Activated CD8-positive, alpha-beta memory T cell treated with anti-CD3 and anti-CD28 coated beads, Interleukin-2, amount 10 ng/mL, durations not matched to agents 7 days and 5 days (primary cell): ENCODE measurements around the gene VIP. TPM values are rescaled to one million over a fixed set of nuclear protein-coding genes. Genes with fewer than 3 reads are reported as not detected.

Experiments used
- ATAC-seq: fragments of 150-1000 bp; cut with Tn5 transposase; one replicate; pipeline ENCODE4 v1.10.0; 2021; ENCODE audit warnings: moderate library complexity
- CTCF ChIA-PET: fragments of 350-600 bp; sonication (Branson Sonifier 250); formaldehyde crosslinking; loops from one replicate; lab custom pipeline; 2021; ENCODE audit warnings: antibody characterized with exemption; lab: Charles Lee
- DNase-seq: peaks from one replicate; pipeline ENCODE4 v3.0.0-alpha.2; 2020
- H3K27ac Mint-ChIP-seq: one replicate; pipeline ENCODE4 v1.8.0; 2021; ENCODE audit warnings: mild to moderate bottlenecking, mixed read lengths
- H3K27me3 Mint-ChIP-seq: one replicate; pipeline ENCODE4 v1.8.0; 2021; ENCODE audit warnings: mixed read lengths
- H3K36me3 Mint-ChIP-seq: one replicate; pipeline ENCODE4 v1.8.0; 2021; ENCODE audit warnings: mild to moderate bottlenecking, mixed read lengths
- H3K4me1 Mint-ChIP-seq: one replicate; pipeline ENCODE4 v1.8.0; 2021; ENCODE audit warnings: mixed read lengths
- H3K4me3 Mint-ChIP-seq: one replicate; pipeline ENCODE4 v1.8.0; 2021; ENCODE audit warnings: mild to moderate bottlenecking, moderate library complexity, mixed read lengths
- H3K9me3 Mint-ChIP-seq: one replicate; pipeline ENCODE4 v1.8.0; 2022; ENCODE audit warnings: low read depth, mixed read lengths
- total RNA-seq, 2 experiments: library from RNA; stranded (reverse); gene quantifications; one replicate each; pipeline ENCODE4 v1.2.3, GENCODE V29; 2021

Gene VIP
- total RNA-seq, 2 experiments from 2014 or later = not detected

GRCh38 chr6:152745509-152746171 is 5.0 kb upstream of the VIP start:
- Mint-ChIP-seq H3K4me1 (no peaks in the 10 kb centered on the region), H3K27ac (no peak overlapping the region), H3K4me3 (no peak overlapping the region), H3K9me3 (no peaks in the 10 kb centered on the region), H3K36me3 (no peaks in the 10 kb centered on the region), H3K27me3 (no peaks in the 10 kb centered on the region)
- CTCF ChIA-PET = no interaction called here
- DNase-seq = no peak
- ATAC-seq = no peak

- no peaks in the 10 kb centered on the region for H3K36me3 Mint-ChIP-seq
- H3K27ac Mint-ChIP-seq = no peak overlapping the region
- H3K4me3 Mint-ChIP-seq = no peak overlapping the region
- no peaks in the 10 kb centered on the region for H3K27me3 Mint-ChIP-seq
- ATAC-seq = no peak
- CTCF ChIA-PET = no interaction called here
- no peak for DNase-seq
- no peaks in the 10 kb centered on the region for H3K9me3 Mint-ChIP-seq
- no peaks in the 10 kb centered on the region for H3K4me1 Mint-ChIP-seq
Observed at GRCh38 chr6:152746172-152746553, 4.4 kb upstream of the VIP start.

GRCh38 chr6:152748843-152749242 is 1.8 kb upstream of the VIP start:
- CTCF ChIA-PET = interaction anchor here (2.5 kb wide), 1 partner anchor 199 kb away, joined by 5 read pairs; no protein-coding TSS in a partner anchor
- ATAC-seq = no peak

GRCh38 chr6:152749336-152749735 is 1.3 kb upstream of the VIP start:
- Mint-ChIP-seq H3K4me3 (no peak overlapping the region), H3K36me3 (no peaks in the 10 kb centered on the region), H3K27me3 (no peaks in the 10 kb centered on the region), H3K4me1 (no peaks in the 10 kb centered on the region), H3K27ac (no peak overlapping the region), H3K9me3 (no peaks in the 10 kb centered on the region)
- ATAC-seq (no peak), DNase-seq (no peak)
- CTCF ChIA-PET = interaction anchor here (2.5 kb wide), 1 partner anchor 199 kb away, joined by 5 read pairs; no protein-coding TSS in a partner anchor

More at GRCh38 chr6:152748843-152749242, 1.8 kb upstream of the VIP start:
- H3K9me3 Mint-ChIP-seq = no peaks in the 10 kb centered on the region
- no peaks in the 10 kb centered on the region for H3K27me3 Mint-ChIP-seq
- no peaks in the 10 kb centered on the region for H3K36me3 Mint-ChIP-seq
- no peak for DNase-seq
- no peak overlapping the region for H3K27ac Mint-ChIP-seq
- H3K4me3 Mint-ChIP-seq = no peak overlapping the region
- no peaks in the 10 kb centered on the region for H3K4me1 Mint-ChIP-seq

- Mint-ChIP-seq H3K27me3 (no peaks in the 10 kb centered on the region), H3K4me3 (no peak overlapping the region), H3K36me3 (no peaks in the 10 kb centered on the region), H3K9me3 (no peaks in the 10 kb centered on the region), H3K27ac (no peak overlapping the region), H3K4me1 (no peaks in the 10 kb centered on the region)
- no peak for DNase-seq
- CTCF ChIA-PET = no interaction called here
- ATAC-seq = no peak
Observed at GRCh38 chr6:152765331-152765730, 14.7 kb downstream of the VIP start.

- H3K4me3 Mint-ChIP-seq = no peak overlapping the region
- no peaks in the 10 kb centered on the region for H3K27me3 Mint-ChIP-seq
- no peaks in the 10 kb centered on the region for H3K9me3 Mint-ChIP-seq
- H3K27ac Mint-ChIP-seq = no peak overlapping the region
- no peaks in the 10 kb centered on the region for H3K4me1 Mint-ChIP-seq
- ATAC-seq (no peak), DNase-seq (no peak)
- no peaks in the 10 kb centered on the region for H3K36me3 Mint-ChIP-seq
- CTCF ChIA-PET = no interaction called here
Observed at GRCh38 chr6:152769159-152769558, 18.6 kb downstream of the VIP start.

GRCh38 chr6:152769993-152770392 is 19.4 kb downstream of the VIP start:
- no peaks in the 10 kb centered on the region for H3K27me3 Mint-ChIP-seq
- no peaks in the 10 kb centered on the region for H3K36me3 Mint-ChIP-seq
- H3K9me3 Mint-ChIP-seq = no peaks in the 10 kb centered on the region
- CTCF ChIA-PET = no interaction called here
- H3K4me1 Mint-ChIP-seq = no peaks in the 10 kb centered on the region
- H3K4me3 Mint-ChIP-seq = no peak overlapping the region
- ATAC-seq (no peak), DNase-seq (no peak)
- no peak overlapping the region for H3K27ac Mint-ChIP-seq

GRCh38 chr6:152771061-152771687 is 20.6 kb downstream of the VIP start:
- H3K4me1 Mint-ChIP-seq = no peaks in the 10 kb centered on the region
- ATAC-seq (no peak), DNase-seq (no peak)
- no peak overlapping the region for H3K27ac Mint-ChIP-seq
- H3K27me3 Mint-ChIP-seq = no peaks in the 10 kb centered on the region
- CTCF ChIA-PET = no interaction called here
- no peaks in the 10 kb centered on the region for H3K9me3 Mint-ChIP-seq
- H3K36me3 Mint-ChIP-seq = no peaks in the 10 kb centered on the region
- no peak overlapping the region for H3K4me3 Mint-ChIP-seq

- CTCF ChIA-PET = no interaction called here
- Mint-ChIP-seq H3K27me3 (no peaks in the 10 kb centered on the region), H3K4me1 (no peaks in the 10 kb centered on the region), H3K36me3 (no peaks in the 10 kb centered on the region), H3K27ac (no peak overlapping the region), H3K4me3 (no peak overlapping the region), H3K9me3 (no peaks in the 10 kb centered on the region)
- DNase-seq (no peak), ATAC-seq (no peak)
Observed at GRCh38 chr6:152775428-152775827, 24.8 kb downstream of the VIP start.

GRCh38 chr6:152776833-152777232 is 26.2 kb downstream of the VIP start:
- Mint-ChIP-seq H3K27me3 (no peaks in the 10 kb centered on the region), H3K4me3 (no peak overlapping the region), H3K4me1 (no peaks in the 10 kb centered on the region), H3K36me3 (no peaks in the 10 kb centered on the region), H3K9me3 (no peaks in the 10 kb centered on the region), H3K27ac (no peak overlapping the region)
- ATAC-seq (no peak), DNase-seq (no peak)
- CTCF ChIA-PET = no interaction called here

GRCh38 chr6:152783217-152783878 is 32.8 kb downstream of the VIP start:
- Mint-ChIP-seq H3K36me3 (no peaks in the 10 kb centered on the region), H3K27ac (no peak overlapping the region), H3K4me3 (no peak overlapping the region), H3K4me1 (no peaks in the 10 kb centered on the region), H3K27me3 (no peaks in the 10 kb centered on the region), H3K9me3 (no peaks in the 10 kb centered on the region)
- DNase-seq = no peak
- ATAC-seq = no peak
- CTCF ChIA-PET = no interaction called here

GRCh38 chr6:152794696-152795095 is 44.1 kb downstream of the VIP start:
- CTCF ChIA-PET = no interaction called here
- H3K36me3 Mint-ChIP-seq = no peaks in the 10 kb centered on the region

GRCh38 chr6:152804150-152804549 is 53.6 kb downstream of the VIP start:
- no peak for ATAC-seq
- no peaks in the 10 kb centered on the region for H3K36me3 Mint-ChIP-seq
- CTCF ChIA-PET = no interaction called here
- H3K4me3 Mint-ChIP-seq = no peak overlapping the region
- peaks cover 5% of the 10 kb centered on the region for H3K27me3 Mint-ChIP-seq
- H3K4me1 Mint-ChIP-seq = no peaks in the 10 kb centered on the region
- DNase-seq = no peak
- no peak overlapping the region for H3K27ac Mint-ChIP-seq
- no peaks in the 10 kb centered on the region for H3K9me3 Mint-ChIP-seq

More at GRCh38 chr6:152794696-152795095, 44.1 kb downstream of the VIP start:
- no peaks in the 10 kb centered on the region for H3K4me1 Mint-ChIP-seq
- no peak for DNase-seq
- no peak overlapping the region for H3K27ac Mint-ChIP-seq
- peaks cover 2% of the 10 kb centered on the region for H3K27me3 Mint-ChIP-seq
- H3K4me3 Mint-ChIP-seq = no peak overlapping the region
- no peak for ATAC-seq
- H3K9me3 Mint-ChIP-seq = no peaks in the 10 kb centered on the region
